ENCODE results near the gene CPD. TPM values are rescaled to one million over a fixed set of nuclear protein-coding genes. Genes with fewer than 3 reads are reported as not detected.
A peak's percentile ranks its signal among the peaks of the same experiment; 100 is the strongest.

Gene CPD
- total and polyA plus RNA-seq, 2 donors from 2014 or later, result 11.6 to 139 TPM

DNA sequence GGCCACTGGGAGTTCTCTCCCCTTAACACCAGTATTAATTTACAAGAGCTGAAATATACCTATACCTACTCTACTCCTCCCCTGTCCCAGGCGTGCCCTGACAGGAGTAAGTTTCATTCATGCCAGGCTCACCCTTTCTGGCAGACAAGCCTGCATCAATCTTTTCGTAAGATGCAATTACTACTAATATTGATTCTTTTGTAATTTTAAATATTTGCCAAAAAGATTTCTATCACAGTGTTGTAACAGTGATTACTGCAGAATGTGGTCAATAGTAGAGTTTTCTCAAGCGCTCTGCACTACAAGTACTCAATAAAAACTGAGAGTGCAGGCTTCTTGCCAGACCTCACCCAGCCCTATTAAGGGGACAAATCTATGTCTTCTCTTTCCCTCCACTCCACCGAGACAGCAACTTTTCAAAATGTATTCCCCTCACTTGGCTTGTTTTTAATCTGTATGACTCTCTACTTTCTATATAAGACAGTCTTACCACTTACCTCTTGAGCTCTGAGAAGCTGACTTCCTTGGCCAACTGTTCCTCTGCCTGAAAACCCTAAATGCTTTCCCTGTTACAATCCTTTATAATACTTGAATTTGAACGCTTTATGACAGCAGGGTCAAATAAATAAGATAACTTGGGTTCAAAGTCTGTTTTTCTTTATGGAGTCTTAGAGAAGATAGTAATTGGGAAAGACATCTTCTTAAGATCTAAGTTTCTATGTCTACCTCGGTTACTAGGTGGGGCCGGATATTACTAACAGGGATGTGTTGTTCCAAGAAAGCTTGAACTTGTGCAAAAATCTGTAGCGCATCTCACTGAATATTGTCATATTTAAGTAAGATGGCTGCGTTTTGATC lies 45.0 kb upstream of the CPD start, which contains the start of gene TMIGD1:
TSS of gene TMIGD1 (minus strand) at position 555 of the 858 bp plus-strand sequence. CDS start 1,924 bp downstream, outside the sequence.
- peaks cover 0 to 14% (median 4%) of the 10 kb centered on the region in 3 donors for H3K4me1 ChIP-seq (ENCODE audit: control insufficient read depth in 2 of 3, insufficient read depth in 2 of 3, low read depth in 1 of 3, low read length in 3 of 3)
- TF ChIP-seq, protein P1, sequence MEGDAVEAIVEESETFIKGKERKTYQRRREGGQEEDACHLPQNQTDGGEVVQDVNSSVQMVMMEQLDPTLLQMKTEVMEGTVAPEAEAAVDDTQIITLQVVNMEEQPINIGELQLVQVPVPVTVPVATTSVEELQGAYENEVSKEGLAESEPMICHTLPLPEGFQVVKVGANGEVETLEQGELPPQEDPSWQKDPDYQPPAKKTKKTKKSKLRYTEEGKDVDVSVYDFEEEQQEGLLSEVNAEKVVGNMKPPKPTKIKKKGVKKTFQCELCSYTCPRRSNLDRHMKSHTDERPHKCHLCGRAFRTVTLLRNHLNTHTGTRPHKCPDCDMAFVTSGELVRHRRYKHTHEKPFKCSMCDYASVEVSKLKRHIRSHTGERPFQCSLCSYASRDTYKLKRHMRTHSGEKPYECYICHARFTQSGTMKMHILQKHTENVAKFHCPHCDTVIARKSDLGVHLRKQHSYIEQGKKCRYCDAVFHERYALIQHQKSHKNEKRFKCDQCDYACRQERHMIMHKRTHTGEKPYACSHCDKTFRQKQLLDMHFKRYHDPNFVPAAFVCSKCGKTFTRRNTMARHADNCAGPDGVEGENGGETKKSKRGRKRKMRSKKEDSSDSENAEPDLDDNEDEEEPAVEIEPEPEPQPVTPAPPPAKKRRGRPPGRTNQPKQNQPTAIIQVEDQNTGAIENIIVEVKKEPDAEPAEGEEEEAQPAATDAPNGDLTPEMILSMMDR (IDR thresholded peaks at IDR 0.05; ENCODE audit: borderline replicate concordance, extremely low read depth, insufficient read depth), result no peak
- H3K9me3 ChIP-seq (ENCODE audit: control insufficient read depth in 2 of 3, insufficient read depth in 1 of 3, low read length in 3 of 3), result no peaks in the 10 kb centered on the region
- H3K27me3 ChIP-seq (ENCODE audit: control insufficient read depth, insufficient read depth, low read length), result no peaks in the 10 kb centered on the region
- H3K9ac ChIP-seq (ENCODE audit: low read length in 3 of 3), result no peak within 1 kb of the TSS
- FAIRE-seq (no peak), DNase-seq (no peak)
- H3K36me3 ChIP-seq (ENCODE audit: control insufficient read depth in 2 of 3, insufficient read depth in 3 of 3, low read length in 3 of 3), result no peaks in the 10 kb centered on the region
- H3K27ac ChIP-seq (ENCODE audit: low read depth in 2 of 2, low read length in 2 of 2), result peak within 1 kb of the TSS; percentile 49 to 63
- no peak within 1 kb of the TSS for H3K4me3 ChIP-seq (ENCODE audit: low read length in 3 of 3)
- intact Hi-C loops (cut with DNase I), result no loop called here

DNA sequence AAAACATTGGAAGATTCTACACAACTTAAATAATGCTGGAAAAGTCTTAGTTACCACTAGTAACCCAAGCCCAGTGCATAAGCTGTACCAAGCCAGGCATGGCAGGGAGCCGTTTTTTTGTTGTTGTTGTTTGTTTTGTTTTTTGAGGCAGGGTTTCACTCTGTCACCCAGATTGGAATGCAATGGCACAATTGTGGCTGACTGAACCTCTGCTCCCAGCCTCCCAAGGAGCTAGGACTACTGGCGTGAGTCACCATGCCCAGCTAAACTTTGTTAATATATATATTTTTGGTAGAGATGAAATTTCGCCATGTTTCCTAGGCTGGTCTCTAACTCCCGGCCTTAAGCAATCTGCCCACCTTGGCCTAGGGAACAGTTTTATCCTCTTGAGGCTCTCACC lies 44.3 kb upstream of the CPD start:
- no peak for FAIRE-seq
- H3K9me3 ChIP-seq (ENCODE audit: control insufficient read depth in 2 of 3, insufficient read depth in 1 of 3, low read length in 3 of 3), result no peaks in the 10 kb centered on the region
- H3K36me3 ChIP-seq (ENCODE audit: control insufficient read depth in 2 of 3, insufficient read depth in 3 of 3, low read length in 3 of 3), result no peaks in the 10 kb centered on the region
- no peak overlapping the region for H3K27ac ChIP-seq (ENCODE audit: low read depth in 2 of 2, low read length in 2 of 2)
- no peak overlapping the region for H3K4me3 ChIP-seq (ENCODE audit: low read length in 3 of 3)
- no peak for DNase-seq
- peaks cover 0 to 14% (median 4%) of the 10 kb centered on the region in 3 donors for H3K4me1 ChIP-seq (ENCODE audit: control insufficient read depth in 2 of 3, insufficient read depth in 2 of 3, low read depth in 1 of 3, low read length in 3 of 3)
- TF ChIP-seq, protein P1 (IDR thresholded peaks at IDR 0.05; ENCODE audit: borderline replicate concordance, extremely low read depth, insufficient read depth), result no peak
- no peak overlapping the region for H3K9ac ChIP-seq (ENCODE audit: low read length in 3 of 3)
- intact Hi-C loops (cut with DNase I), result no loop called here
- no peaks in the 10 kb centered on the region for H3K27me3 ChIP-seq (ENCODE audit: control insufficient read depth, insufficient read depth, low read length)

DNA sequence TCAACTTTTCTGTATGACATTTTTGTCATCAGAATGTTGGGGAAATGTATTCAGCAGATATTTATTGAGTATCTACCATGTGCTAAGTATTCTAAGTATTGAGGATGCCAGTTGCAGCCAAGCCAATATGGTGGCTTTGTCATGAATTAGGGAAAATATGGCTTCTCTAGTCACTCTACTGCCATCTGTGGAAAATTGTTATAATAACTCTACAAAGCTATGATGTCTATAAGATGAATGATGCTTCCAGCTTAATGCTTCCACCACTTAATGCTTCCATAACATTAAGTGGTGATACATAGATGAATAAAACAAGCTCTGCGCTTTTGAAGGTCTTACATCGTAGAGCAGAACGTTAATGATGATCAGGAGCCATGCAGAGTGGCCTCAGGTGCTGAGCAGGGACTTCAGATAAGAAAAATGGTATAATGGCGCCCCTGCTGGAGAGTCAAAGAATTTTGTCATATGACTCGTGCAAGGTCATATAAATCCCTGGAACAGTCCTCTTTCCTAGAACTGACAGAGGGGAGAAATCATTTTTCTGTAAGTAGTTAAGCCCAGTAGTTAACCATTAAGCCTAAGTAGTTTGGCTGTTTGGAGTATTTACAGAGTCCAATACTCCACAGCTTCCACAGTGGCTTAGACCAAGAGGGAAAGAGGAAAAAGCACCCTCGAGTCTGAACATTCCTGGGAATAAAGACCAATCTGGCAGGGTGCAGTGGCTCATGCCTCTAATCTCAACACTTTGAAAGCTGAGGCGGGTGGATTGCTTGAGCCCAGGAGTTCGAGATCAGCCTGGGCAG lies 42.2 kb upstream of the CPD start:
- Histone ChIP-seq H3K4me1 (ENCODE audit: control insufficient read depth in 2 of 3, insufficient read depth in 2 of 3, low read depth in 1 of 3, low read length in 3 of 3) (peaks cover 0 to 26% (median 4%) of the 10 kb centered on the region in 3 donors), H3K36me3 (ENCODE audit: control insufficient read depth in 2 of 3, insufficient read depth in 3 of 3, low read length in 3 of 3) (no peaks in the 10 kb centered on the region), H3K9me3 (ENCODE audit: control insufficient read depth in 2 of 3, insufficient read depth in 1 of 3, low read length in 3 of 3) (no peaks in the 10 kb centered on the region), H3K27me3 (ENCODE audit: control insufficient read depth, insufficient read depth, low read length) (no peaks in the 10 kb centered on the region), H3K4me3 (ENCODE audit: low read length in 3 of 3) (no peak overlapping the region), H3K9ac (ENCODE audit: low read length in 3 of 3) (no peak overlapping the region), H3K27ac (ENCODE audit: low read depth in 2 of 2, low read length in 2 of 2) (peak overlapping the region in 1 of 2 donors; percentile 77)
- TF ChIP-seq, protein P1 (IDR thresholded peaks at IDR 0.05; ENCODE audit: borderline replicate concordance, extremely low read depth, insufficient read depth), result peak; percentile 61
- peak; percentile 77 for FAIRE-seq
- DNase-seq, result peak in 3 of 5 donors; percentile 27 to 68 (median 65)
- intact Hi-C loops (cut with DNase I), result no loop called here
